ENCODE results near the gene GCAT. TPM values are rescaled to one million over a fixed set of nuclear protein-coding genes. Genes with fewer than 3 reads are reported as not detected.

The GCAT gene
- total RNA-seq, 1 donor from 2014 or later, result 29.1 TPM

GRCh38 chr22:37844904-37845329, 37.2 kb downstream of the GCAT start:
- TF ChIP-seq, protein P1, sequence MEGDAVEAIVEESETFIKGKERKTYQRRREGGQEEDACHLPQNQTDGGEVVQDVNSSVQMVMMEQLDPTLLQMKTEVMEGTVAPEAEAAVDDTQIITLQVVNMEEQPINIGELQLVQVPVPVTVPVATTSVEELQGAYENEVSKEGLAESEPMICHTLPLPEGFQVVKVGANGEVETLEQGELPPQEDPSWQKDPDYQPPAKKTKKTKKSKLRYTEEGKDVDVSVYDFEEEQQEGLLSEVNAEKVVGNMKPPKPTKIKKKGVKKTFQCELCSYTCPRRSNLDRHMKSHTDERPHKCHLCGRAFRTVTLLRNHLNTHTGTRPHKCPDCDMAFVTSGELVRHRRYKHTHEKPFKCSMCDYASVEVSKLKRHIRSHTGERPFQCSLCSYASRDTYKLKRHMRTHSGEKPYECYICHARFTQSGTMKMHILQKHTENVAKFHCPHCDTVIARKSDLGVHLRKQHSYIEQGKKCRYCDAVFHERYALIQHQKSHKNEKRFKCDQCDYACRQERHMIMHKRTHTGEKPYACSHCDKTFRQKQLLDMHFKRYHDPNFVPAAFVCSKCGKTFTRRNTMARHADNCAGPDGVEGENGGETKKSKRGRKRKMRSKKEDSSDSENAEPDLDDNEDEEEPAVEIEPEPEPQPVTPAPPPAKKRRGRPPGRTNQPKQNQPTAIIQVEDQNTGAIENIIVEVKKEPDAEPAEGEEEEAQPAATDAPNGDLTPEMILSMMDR (conservative IDR thresholded peaks at IDR 0.05; ENCODE audit: low read depth, low read length), result no peak
- no peak for DNase-seq (ENCODE audit: low read depth)
- peak overlapping the region; percentile 80 for H3K4me3 ChIP-seq (ENCODE audit: low read depth, low read length)

GRCh38 chr22:37846433-37846832, 38.7 kb downstream of the GCAT start:
- no peak overlapping the region for H3K4me3 ChIP-seq (ENCODE audit: low read depth, low read length)
- DNase-seq (ENCODE audit: low read depth), result no peak
- TF ChIP-seq, protein P1 (conservative IDR thresholded peaks at IDR 0.05; ENCODE audit: low read depth, low read length), result no peak

DNA sequence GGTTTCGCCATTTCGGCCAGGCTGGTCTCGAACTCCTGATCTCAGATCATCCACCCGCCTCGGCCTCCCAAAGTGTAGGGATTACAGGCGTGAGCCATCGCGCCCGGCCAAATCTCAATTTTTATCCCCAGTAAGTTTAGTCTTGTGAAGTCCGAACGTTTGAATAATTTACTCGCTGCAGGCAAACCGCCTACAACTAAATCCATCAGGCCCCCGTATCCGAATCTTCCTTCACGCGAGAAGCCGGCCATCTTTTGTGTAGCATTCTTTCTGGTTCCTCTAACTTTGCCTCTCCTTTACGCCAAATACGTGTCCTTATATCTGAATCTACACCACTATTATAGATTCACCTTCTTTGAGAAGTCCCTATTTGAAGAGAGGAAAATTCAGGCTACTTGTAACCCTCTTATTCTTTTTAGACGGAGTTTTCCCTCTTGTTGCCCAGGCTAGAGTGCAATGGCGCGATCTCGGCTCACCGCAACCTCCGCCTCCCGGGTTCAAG, 40.9 kb downstream of the GCAT start:
- TF ChIP-seq, protein P1 (conservative IDR thresholded peaks at IDR 0.05; ENCODE audit: low read depth, low read length), result no peak
- peak overlapping the region; percentile 99 for H3K4me3 ChIP-seq (ENCODE audit: low read depth, low read length)
- DNase-seq (ENCODE audit: low read depth), result no peak

GRCh38 chr22:37849089-37849751, 41.5 kb downstream of the GCAT start, which contains the start of gene EIF3L:
Gene EIF3L, plus strand, starts transcription at chr22:37849419. Its CDS starts 31 bp downstream, at chr22:37849450.
- DNase-seq (ENCODE audit: low read depth), result peak; percentile 46
- TF ChIP-seq, protein P1 (conservative IDR thresholded peaks at IDR 0.05; ENCODE audit: low read depth, low read length), result no peak
- H3K4me3 ChIP-seq (ENCODE audit: low read depth, low read length), result peak within 1 kb of the TSS; percentile 99

- no peak overlapping the region for H3K4me3 ChIP-seq (ENCODE audit: low read depth, low read length)
- TF ChIP-seq, protein P1 (conservative IDR thresholded peaks at IDR 0.05; ENCODE audit: low read depth, low read length), result no peak
- DNase-seq (ENCODE audit: low read depth), result no peak
Measured at GRCh38 chr22:37850801-37851200, 43.1 kb downstream of the GCAT start.

- DNase-seq (ENCODE audit: low read depth), result no peak
- H3K4me3 ChIP-seq (ENCODE audit: low read depth, low read length), result no peak overlapping the region
- TF ChIP-seq, protein P1 (conservative IDR thresholded peaks at IDR 0.05; ENCODE audit: low read depth, low read length), result no peak
Measured at GRCh38 chr22:37852418-37852817, 44.7 kb downstream of the GCAT start.

DNA sequence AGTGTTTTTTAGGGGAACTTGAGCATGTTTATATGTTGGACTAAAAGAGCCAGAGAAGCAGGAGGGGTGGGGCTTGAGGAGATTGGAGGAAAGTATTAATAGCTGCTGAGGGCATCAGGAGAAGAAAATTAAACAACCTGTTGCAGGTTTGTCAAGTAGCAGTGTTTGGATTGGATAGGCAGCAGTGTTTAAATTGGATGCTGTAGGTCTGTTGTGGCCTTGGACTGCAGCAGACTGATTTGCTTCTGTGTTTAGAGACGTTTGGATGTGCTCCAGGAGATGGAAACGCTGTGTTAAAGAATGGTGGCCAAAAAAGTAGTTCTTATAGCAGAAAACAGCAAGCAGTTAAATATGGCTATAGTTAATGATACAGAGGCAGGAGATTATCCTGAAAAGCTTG, 47.2 kb downstream of the GCAT start:
- TF ChIP-seq, protein P1 (conservative IDR thresholded peaks at IDR 0.05; ENCODE audit: low read depth, low read length), result no peak
- no peak overlapping the region for H3K4me3 ChIP-seq (ENCODE audit: low read depth, low read length)
- no peak for DNase-seq (ENCODE audit: low read depth)
